SK-N-MC (cell line): Measurements from ENCODE around the gene KRT79.

ENCODE experiments used
- DNase-seq: peaks from one replicate; pipeline ENCODE4 v3.0.0-alpha.2; 2011; ENCODE audit warnings: low read depth, low spot score
- H3K27ac ChIP-seq: fragments of 200-600 bp; sonication (generic); 2 replicates; pipeline ENCODE4 v1.5.1; 2016; ENCODE audit warnings: mixed run types
- H3K36me3 ChIP-seq: fragments of 200-600 bp; sonication (generic); 2 replicates; pipeline ENCODE4 v1.6.1; 2017; ENCODE audit warnings: antibody characterized with exemption, low read length, mixed read lengths; ENCODE audit not compliant: insufficient read depth
- H3K4me3 ChIP-seq: fragments of 200-600 bp; sonication (generic); 2 replicates; pipeline ENCODE4 v1.5.1; 2016
- H3K9ac ChIP-seq: fragments of 200-600 bp; sonication (generic); 2 replicates; pipeline ENCODE4 v1.8.0; 2017; ENCODE audit warnings: mixed run types, mixed read lengths; ENCODE audit not compliant: insufficient read length
- H3K9me3 ChIP-seq: fragments of 200-600 bp; sonication (generic); 2 replicates; pipeline ENCODE4 v1.6.1; 2017; ENCODE audit warnings: low read depth, mild to moderate bottlenecking, antibody characterized with exemption, low read length, moderate library complexity, mixed read lengths
- EZH2 ChIP-seq: fragments of 200-600 bp; sonication (generic); IDR thresholded peaks from one replicate; pipeline ENCODE4 v1.6.1; 2017; ENCODE audit warnings: antibody characterized with exemption
- FOXP2 ChIP-seq: optimal IDR thresholded peaks from 2 replicates; pipeline ENCODE3; 2011; ENCODE audit warnings: mild to moderate bottlenecking, moderate library complexity; ENCODE audit not compliant: insufficient read depth; ENCODE audit errors: extremely low read length, control extremely low read depth
- POLR2AphosphoS5 ChIP-seq: IDR thresholded peaks from 2 replicates; pipeline ENCODE4 v1.6.1; 2012; ENCODE audit warnings: mild to moderate bottlenecking, low read depth, low read length, borderline replicate concordance

KRT79 gene

DNA sequence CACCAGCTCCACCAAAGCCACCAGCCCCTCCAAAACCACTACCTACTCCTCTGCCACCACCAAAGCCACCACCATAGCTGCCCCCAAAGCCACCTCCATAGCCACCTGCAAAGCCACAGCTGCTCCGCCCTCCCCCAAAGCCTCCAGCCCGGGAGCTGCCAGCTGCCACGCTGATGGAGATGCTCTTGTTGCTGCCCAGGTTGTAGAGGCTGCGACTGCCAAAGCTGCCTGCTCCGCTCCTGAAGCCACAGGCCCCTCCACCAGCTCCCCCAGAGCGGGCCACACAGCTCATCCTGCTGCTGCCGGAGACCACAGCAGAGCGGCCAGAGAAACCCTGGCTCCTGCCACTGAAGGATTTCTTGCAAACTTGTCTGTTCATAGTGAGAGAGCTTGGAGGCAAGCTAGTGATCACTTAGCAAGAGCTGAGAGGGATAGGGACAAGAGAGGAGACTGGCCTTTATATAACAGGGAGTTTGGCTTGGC, 57.2 kb downstream of the KRT79 start, which contains the start of gene KRT76:
KRT76 (minus strand) TSS at position 433 of the 483 bp plus-strand sequence; CDS start at position 379, 54 bp downstream.
- H3K4me3 ChIP-seq, result no peak within 1 kb of the TSS

DNA sequence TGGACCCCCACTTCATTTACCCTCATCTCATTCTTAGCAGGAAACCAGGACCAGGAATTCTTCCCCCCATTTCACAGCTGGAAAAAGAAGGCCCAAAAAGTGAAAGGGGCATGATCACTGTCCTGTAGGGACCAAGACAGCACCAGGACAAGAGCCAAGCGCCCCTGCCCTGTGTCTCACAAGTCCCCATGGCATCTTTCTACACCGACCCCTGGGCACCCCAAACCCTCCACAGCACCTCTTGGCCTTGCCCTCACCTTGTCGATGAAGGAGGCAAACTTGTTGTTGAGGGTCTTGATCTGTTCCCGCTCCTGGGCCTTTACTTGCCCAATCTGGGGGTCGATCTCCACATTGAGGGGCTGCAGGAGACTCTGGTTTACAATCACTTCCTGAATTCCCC, 57.7 kb downstream of the KRT79 start:
- H3K27ac ChIP-seq, result no peak overlapping the region
- TF ChIP-seq FOXP2 (no peak), EZH2 (no peak), POLR2AphosphoS5 (no peak)
- no peak overlapping the region for H3K9ac ChIP-seq
- DNase-seq, result no peak
- no peaks in the 10 kb centered on the region for H3K9me3 ChIP-seq
- H3K4me3 ChIP-seq, result no peak overlapping the region
- no peaks in the 10 kb centered on the region for H3K36me3 ChIP-seq

More for the DNA sequence above, 57.2 kb downstream of the KRT79 start, which contains the start of gene KRT76:
- no peak for TF ChIP-seq POLR2AphosphoS5
- TF ChIP-seq EZH2, result no peak
- TF ChIP-seq FOXP2, result no peak
- H3K9me3 ChIP-seq, result no peaks in the 10 kb centered on the region
- no peak for DNase-seq
- no peak within 1 kb of the TSS for H3K27ac ChIP-seq
- no peaks in the 10 kb centered on the region for H3K36me3 ChIP-seq
- H3K9ac ChIP-seq, result no peak within 1 kb of the TSS

DNA sequence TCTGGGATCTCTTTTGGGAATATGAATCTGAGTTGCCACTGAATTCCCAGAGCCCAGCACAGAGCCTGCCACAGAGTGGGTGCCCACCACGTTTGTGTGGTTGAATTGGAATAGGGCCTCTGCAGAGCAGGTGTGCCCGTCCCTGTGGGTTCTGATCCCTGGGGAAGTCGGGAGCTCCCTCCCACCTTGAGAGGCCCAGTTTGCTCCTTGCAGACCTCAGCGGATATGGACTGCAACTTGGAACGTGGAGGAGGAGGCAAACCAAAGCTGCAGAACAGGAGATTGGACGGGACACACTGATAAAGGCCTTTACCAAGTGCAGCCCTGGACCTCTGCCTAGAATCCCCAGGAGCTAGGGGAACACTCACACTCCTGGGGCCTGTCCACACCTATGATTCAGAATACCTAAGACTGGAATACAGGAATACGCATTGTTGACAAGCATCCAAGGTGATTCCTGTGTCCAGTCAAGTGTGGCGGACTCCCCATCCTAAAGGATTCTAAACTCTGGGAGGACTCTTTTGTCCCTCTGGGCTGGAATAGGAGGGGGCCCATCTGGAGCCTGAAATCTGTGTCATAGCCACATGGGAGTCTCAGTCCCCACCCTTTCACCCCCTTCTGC, 59.4 kb downstream of the KRT79 start:
- H3K36me3 ChIP-seq, result no peaks in the 10 kb centered on the region
- DNase-seq, result no peak
- no peaks in the 10 kb centered on the region for H3K9me3 ChIP-seq
- no peak overlapping the region for H3K9ac ChIP-seq
- no peak for TF ChIP-seq EZH2
- no peak for TF ChIP-seq POLR2AphosphoS5
- no peak for TF ChIP-seq FOXP2
- no peak overlapping the region for H3K4me3 ChIP-seq
- H3K27ac ChIP-seq, result no peak overlapping the region

GRCh38 chr12:52772772-52773171, 61.3 kb downstream of the KRT79 start:
- TF ChIP-seq POLR2AphosphoS5 (no peak), FOXP2 (no peak), EZH2 (no peak)
- DNase-seq, result no peak
- H3K4me3 ChIP-seq, result no peak overlapping the region
- H3K36me3 ChIP-seq, result no peaks in the 10 kb centered on the region
- no peak overlapping the region for H3K27ac ChIP-seq
- no peak overlapping the region for H3K9ac ChIP-seq
- no peaks in the 10 kb centered on the region for H3K9me3 ChIP-seq

GRCh38 chr12:52772188-52772587, 61.9 kb downstream of the KRT79 start:
- no peak overlapping the region for H3K9ac ChIP-seq
- no peaks in the 10 kb centered on the region for H3K9me3 ChIP-seq
- TF ChIP-seq EZH2 (no peak), FOXP2 (no peak), POLR2AphosphoS5 (no peak)
- no peak overlapping the region for H3K27ac ChIP-seq
- H3K36me3 ChIP-seq, result no peaks in the 10 kb centered on the region
- no peak for DNase-seq
- H3K4me3 ChIP-seq, result no peak overlapping the region

DNA sequence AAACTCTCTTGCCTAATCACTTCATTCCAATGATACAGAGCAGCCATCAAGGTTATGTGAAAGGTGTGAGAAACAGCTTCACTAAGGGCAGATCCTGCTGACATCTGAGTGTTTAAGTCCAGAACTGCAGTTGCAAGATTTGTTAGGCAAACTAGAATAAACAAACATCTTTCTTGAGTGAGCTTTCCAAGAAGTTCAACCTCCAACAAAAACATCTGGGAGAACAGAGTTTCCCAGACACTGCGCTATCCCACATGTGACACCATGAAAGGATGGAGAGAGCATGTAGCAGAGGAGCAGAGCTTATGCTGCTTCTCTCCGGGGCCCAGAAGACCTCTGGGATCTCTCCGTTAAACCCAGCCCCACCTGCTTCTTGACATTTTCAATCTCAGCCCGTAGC, 62.6 kb downstream of the KRT79 start:
- no peak overlapping the region for H3K9ac ChIP-seq
- H3K27ac ChIP-seq, result no peak overlapping the region
- no peak overlapping the region for H3K4me3 ChIP-seq
- no peaks in the 10 kb centered on the region for H3K9me3 ChIP-seq
- H3K36me3 ChIP-seq, result no peaks in the 10 kb centered on the region
- TF ChIP-seq POLR2AphosphoS5 (no peak), EZH2 (no peak), FOXP2 (no peak)
- no peak for DNase-seq
